ENCODE results near the gene L3MBTL4.

L3MBTL4 gene

GRCh38 chr18:6373187-6373586 is 41.5 kb downstream of the L3MBTL4 start:
- Histone ChIP-seq H3K36me3 (ENCODE audit: control insufficient read depth, insufficient read depth, low read length) (no peaks in the 10 kb centered on the region), H3K9ac (ENCODE audit: low read length) (no peak overlapping the region), H3K4me1 (ENCODE audit: control insufficient read depth, insufficient read depth, low read length) (peaks cover 17% of the 10 kb centered on the region), H3K4me3 (ENCODE audit: low read length) (no peak overlapping the region), H3K27me3 (ENCODE audit: control insufficient read depth, insufficient read depth, low read length) (no peaks in the 10 kb centered on the region), H3K9me3 (ENCODE audit: control insufficient read depth, low read length) (no peaks in the 10 kb centered on the region)

DNA sequence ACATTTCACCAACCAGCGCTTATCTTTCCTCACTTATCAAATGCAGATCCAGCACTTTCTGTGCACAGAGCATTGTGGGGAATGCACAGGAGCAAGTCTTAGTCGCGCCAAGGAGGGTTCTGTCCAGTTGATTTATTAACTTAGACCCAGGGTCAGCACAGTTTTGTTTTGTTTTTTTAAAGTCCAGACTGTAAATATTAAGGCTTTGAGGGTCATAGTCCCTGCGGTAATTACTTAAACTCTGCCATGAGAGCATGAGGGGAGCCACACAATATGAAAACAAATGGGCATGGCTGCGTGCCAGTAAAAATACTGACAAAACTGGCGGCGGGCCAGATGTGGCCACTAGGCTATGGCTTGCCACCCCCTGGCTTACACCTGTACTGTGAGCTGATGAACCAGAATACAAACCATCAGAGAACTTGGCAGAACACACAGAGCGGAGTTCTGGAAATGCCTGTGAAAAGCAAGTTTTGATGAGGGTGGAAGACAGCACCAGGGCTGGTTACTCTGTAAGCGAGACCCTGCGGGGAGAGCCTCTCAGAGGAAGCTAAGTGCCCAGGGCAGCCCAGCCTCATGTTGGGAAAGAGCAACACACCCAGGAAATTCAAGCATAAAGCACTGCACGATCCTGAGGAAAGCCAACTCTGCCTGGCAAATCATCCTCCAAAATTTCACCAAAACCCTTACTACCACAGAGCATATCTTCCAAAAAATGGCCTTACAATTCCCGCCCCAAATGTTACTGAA is 43.6 kb downstream of the L3MBTL4 start:
- Histone ChIP-seq H3K9ac (ENCODE audit: low read length) (no peak overlapping the region), H3K36me3 (ENCODE audit: control insufficient read depth, insufficient read depth, low read length) (no peaks in the 10 kb centered on the region), H3K4me1 (ENCODE audit: control insufficient read depth, insufficient read depth, low read length) (peaks cover 17% of the 10 kb centered on the region)

GRCh38 chr18:6370410-6370809 is 44.3 kb downstream of the L3MBTL4 start:
- Histone ChIP-seq H3K9ac (ENCODE audit: low read length) (no peak overlapping the region), H3K4me3 (ENCODE audit: low read length) (no peak overlapping the region)

More for the DNA sequence above, 43.6 kb downstream of the L3MBTL4 start:
- Histone ChIP-seq H3K27me3 (ENCODE audit: control insufficient read depth, insufficient read depth, low read length) (no peaks in the 10 kb centered on the region), H3K4me3 (ENCODE audit: low read length) (no peak overlapping the region), H3K9me3 (ENCODE audit: control insufficient read depth, low read length) (no peaks in the 10 kb centered on the region)

GRCh38 chr18:6368017-6368416 is 46.7 kb downstream of the L3MBTL4 start:
- Histone ChIP-seq H3K27me3 (ENCODE audit: control insufficient read depth, insufficient read depth, low read length) (no peaks in the 10 kb centered on the region), H3K9ac (ENCODE audit: low read length) (no peak overlapping the region), H3K4me1 (ENCODE audit: control insufficient read depth, insufficient read depth, low read length) (peaks cover 10% of the 10 kb centered on the region), H3K4me3 (ENCODE audit: low read length) (no peak overlapping the region), H3K36me3 (ENCODE audit: control insufficient read depth, insufficient read depth, low read length) (no peaks in the 10 kb centered on the region), H3K9me3 (ENCODE audit: control insufficient read depth, low read length) (no peaks in the 10 kb centered on the region)

More at GRCh38 chr18:6370410-6370809, 44.3 kb downstream of the L3MBTL4 start:
- Histone ChIP-seq H3K27me3 (ENCODE audit: control insufficient read depth, insufficient read depth, low read length) (no peaks in the 10 kb centered on the region), H3K9me3 (ENCODE audit: control insufficient read depth, low read length) (no peaks in the 10 kb centered on the region), H3K36me3 (ENCODE audit: control insufficient read depth, insufficient read depth, low read length) (no peaks in the 10 kb centered on the region), H3K4me1 (ENCODE audit: control insufficient read depth, insufficient read depth, low read length) (peaks cover 17% of the 10 kb centered on the region)

DNA sequence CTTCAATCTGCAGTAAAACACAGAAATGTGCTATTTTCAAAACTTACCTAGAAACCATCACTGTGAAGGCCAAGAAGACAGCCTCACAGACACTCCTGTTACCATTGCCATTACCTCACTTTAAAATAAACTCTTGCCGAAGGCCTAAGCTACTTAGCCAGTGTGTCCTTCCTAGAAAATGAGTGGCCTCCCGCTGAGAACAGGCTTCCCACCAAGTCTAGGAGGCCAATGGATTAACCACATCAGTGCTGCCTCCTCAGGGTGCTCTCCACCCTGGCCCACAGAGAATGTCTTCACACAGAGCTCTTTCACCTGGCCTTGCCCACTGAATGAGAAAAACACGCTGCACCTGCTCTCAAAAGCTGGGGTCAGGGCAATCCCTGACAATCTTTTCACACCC is 47.5 kb downstream of the L3MBTL4 start:
- no peak overlapping the region for H3K4me3 ChIP-seq (ENCODE audit: low read length)
- H3K9me3 ChIP-seq (ENCODE audit: control insufficient read depth, low read length): no peaks in the 10 kb centered on the region
- no peaks in the 10 kb centered on the region for H3K27me3 ChIP-seq (ENCODE audit: control insufficient read depth, insufficient read depth, low read length)
- no peak overlapping the region for H3K9ac ChIP-seq (ENCODE audit: low read length)
- H3K36me3 ChIP-seq (ENCODE audit: control insufficient read depth, insufficient read depth, low read length): no peaks in the 10 kb centered on the region
- H3K4me1 ChIP-seq (ENCODE audit: control insufficient read depth, insufficient read depth, low read length): peaks cover 10% of the 10 kb centered on the region

- H3K4me1 ChIP-seq (ENCODE audit: control insufficient read depth, insufficient read depth, low read length): peaks cover 10% of the 10 kb centered on the region
- no peaks in the 10 kb centered on the region for H3K36me3 ChIP-seq (ENCODE audit: control insufficient read depth, insufficient read depth, low read length)
- no peak overlapping the region for H3K4me3 ChIP-seq (ENCODE audit: low read length)
- H3K9ac ChIP-seq (ENCODE audit: low read length): no peak overlapping the region
- H3K27me3 ChIP-seq (ENCODE audit: control insufficient read depth, insufficient read depth, low read length): no peaks in the 10 kb centered on the region
- H3K9me3 ChIP-seq (ENCODE audit: control insufficient read depth, low read length): no peaks in the 10 kb centered on the region
Measured at GRCh38 chr18:6366776-6367175, 47.9 kb downstream of the L3MBTL4 start.

GRCh38 chr18:6365385-6365784 is 49.3 kb downstream of the L3MBTL4 start:
- Histone ChIP-seq H3K4me3 (ENCODE audit: low read length) (no peak overlapping the region), H3K36me3 (ENCODE audit: control insufficient read depth, insufficient read depth, low read length) (no peaks in the 10 kb centered on the region), H3K9me3 (ENCODE audit: control insufficient read depth, low read length) (no peaks in the 10 kb centered on the region), H3K27me3 (ENCODE audit: control insufficient read depth, insufficient read depth, low read length) (no peaks in the 10 kb centered on the region), H3K4me1 (ENCODE audit: control insufficient read depth, insufficient read depth, low read length) (peaks cover 2% of the 10 kb centered on the region), H3K9ac (ENCODE audit: low read length) (no peak overlapping the region)

DNA sequence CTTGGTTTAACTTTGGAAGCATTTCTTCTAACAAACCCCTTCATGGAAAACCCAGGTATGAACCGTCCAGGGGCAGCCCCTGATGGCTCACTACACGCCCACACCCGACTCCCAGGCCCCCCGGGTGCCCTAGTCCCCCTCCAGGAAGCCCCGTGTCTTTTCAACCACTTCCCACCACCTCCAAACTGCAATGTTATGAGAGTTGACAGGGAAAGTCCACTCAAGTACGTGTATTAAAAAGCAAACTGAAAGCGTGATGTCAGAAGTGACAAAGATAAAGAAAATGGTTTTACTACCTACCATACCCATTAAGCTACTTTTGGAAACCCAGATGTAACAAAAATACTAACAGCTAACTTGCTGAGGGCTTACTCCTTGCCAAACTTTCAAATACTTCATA is 51.5 kb downstream of the L3MBTL4 start:
- H3K4me1 ChIP-seq (ENCODE audit: control insufficient read depth, insufficient read depth, low read length): no peaks in the 10 kb centered on the region
- no peaks in the 10 kb centered on the region for H3K36me3 ChIP-seq (ENCODE audit: control insufficient read depth, insufficient read depth, low read length)
- H3K27me3 ChIP-seq (ENCODE audit: control insufficient read depth, insufficient read depth, low read length): no peaks in the 10 kb centered on the region
- H3K4me3 ChIP-seq (ENCODE audit: low read length): no peak overlapping the region
- H3K9ac ChIP-seq (ENCODE audit: low read length): no peak overlapping the region
- no peaks in the 10 kb centered on the region for H3K9me3 ChIP-seq (ENCODE audit: control insufficient read depth, low read length)

GRCh38 chr18:6362559-6363129 is 52.1 kb downstream of the L3MBTL4 start:
- Histone ChIP-seq H3K9ac (ENCODE audit: low read length) (no peak overlapping the region), H3K36me3 (ENCODE audit: control insufficient read depth, insufficient read depth, low read length) (no peaks in the 10 kb centered on the region), H3K4me1 (ENCODE audit: control insufficient read depth, insufficient read depth, low read length) (no peaks in the 10 kb centered on the region), H3K9me3 (ENCODE audit: control insufficient read depth, low read length) (no peaks in the 10 kb centered on the region), H3K4me3 (ENCODE audit: low read length) (no peak overlapping the region), H3K27me3 (ENCODE audit: control insufficient read depth, insufficient read depth, low read length) (no peaks in the 10 kb centered on the region)

DNA sequence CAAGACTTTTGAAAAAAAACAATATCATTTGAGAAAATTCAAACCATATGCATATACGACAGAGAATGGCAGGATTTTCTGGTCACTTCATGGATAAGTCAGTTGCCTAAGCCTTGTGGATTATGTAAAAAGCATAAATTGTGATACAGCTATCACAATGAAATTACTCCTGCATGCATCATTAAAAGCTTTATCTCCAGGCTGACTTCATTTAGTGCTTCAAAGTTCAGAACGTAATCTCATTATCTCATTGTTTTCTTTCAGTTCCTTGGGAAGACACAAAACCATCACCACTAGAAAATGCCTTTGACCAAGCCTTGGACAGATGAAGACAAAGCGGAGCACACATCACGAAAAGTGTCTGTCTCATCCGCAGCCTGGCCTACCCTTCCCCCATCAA is 57.0 kb downstream of the L3MBTL4 start:
- Histone ChIP-seq H3K4me3 (ENCODE audit: low read length) (no peak overlapping the region), H3K4me1 (ENCODE audit: control insufficient read depth, insufficient read depth, low read length) (no peaks in the 10 kb centered on the region), H3K9me3 (ENCODE audit: control insufficient read depth, low read length) (no peaks in the 10 kb centered on the region), H3K36me3 (ENCODE audit: control insufficient read depth, insufficient read depth, low read length) (no peaks in the 10 kb centered on the region), H3K27me3 (ENCODE audit: control insufficient read depth, insufficient read depth, low read length) (no peaks in the 10 kb centered on the region), H3K9ac (ENCODE audit: low read length) (no peak overlapping the region)

DNA sequence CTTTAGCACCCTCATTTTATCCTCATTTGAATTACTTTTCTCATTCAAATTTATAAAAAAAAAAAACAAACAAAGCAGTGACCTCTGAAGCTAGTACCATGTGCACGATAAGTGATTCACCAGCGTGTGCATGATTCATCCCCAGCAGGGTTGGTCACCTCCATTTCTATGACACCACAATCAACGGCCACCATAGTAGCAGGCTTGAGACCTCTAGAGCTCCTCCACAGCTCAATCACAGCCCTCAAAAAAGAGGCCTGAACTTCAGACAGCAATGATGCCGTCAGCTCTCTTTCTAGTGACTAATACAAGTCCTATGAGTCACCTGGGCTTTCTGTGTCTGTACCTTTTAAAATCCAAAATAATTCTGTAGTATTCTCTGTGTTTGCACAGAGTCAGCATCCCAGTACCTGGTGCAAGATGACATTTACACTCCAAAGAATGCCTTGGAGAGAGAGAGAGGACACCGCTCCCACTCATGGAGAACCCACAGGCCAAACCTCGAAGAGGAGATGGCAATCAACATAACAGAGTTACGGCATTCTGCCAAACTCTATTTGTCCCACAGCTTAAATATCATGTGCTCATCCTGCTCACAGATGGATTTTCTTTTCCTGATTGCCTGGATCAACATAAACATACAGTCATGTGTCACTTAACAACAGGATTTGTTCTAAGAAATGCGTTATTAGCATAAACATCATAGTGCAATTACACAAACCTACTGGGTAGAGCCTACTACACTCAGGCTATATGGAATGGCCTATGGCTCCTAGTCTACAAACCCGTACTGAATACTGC is 58.7 kb downstream of the L3MBTL4 start:
- Histone ChIP-seq H3K36me3 (ENCODE audit: control insufficient read depth, insufficient read depth, low read length) (no peaks in the 10 kb centered on the region), H3K9me3 (ENCODE audit: control insufficient read depth, low read length) (no peaks in the 10 kb centered on the region), H3K27me3 (ENCODE audit: control insufficient read depth, insufficient read depth, low read length) (no peaks in the 10 kb centered on the region), H3K4me3 (ENCODE audit: low read length) (no peak overlapping the region), H3K4me1 (ENCODE audit: control insufficient read depth, insufficient read depth, low read length) (no peaks in the 10 kb centered on the region), H3K9ac (ENCODE audit: low read length) (no peak overlapping the region)

DNA sequence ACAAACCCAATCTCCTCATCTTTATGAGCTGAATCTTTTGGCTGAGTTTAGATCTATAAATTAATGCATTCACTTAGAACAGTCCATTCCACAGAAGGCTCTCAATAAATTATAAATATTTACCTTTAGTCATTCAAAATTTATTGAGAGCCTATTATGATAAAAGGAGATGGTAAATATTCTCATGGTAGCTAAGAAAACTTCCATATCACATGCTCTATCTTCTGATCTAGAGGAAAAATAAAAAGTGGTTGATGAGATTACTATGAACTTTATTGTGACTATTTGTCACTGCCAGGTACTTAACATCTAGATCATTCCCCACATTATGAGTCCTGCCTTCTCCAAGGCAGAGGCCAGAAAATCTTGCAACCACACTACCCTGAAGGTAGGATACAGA is 62.4 kb downstream of the L3MBTL4 start:
- Histone ChIP-seq H3K27me3 (ENCODE audit: control insufficient read depth, insufficient read depth, low read length) (no peaks in the 10 kb centered on the region), H3K36me3 (ENCODE audit: control insufficient read depth, insufficient read depth, low read length) (no peaks in the 10 kb centered on the region), H3K9ac (ENCODE audit: low read length) (no peak overlapping the region), H3K4me3 (ENCODE audit: low read length) (no peak overlapping the region), H3K9me3 (ENCODE audit: control insufficient read depth, low read length) (no peaks in the 10 kb centered on the region), H3K4me1 (ENCODE audit: control insufficient read depth, insufficient read depth, low read length) (no peaks in the 10 kb centered on the region)
